Caco-2 (cell line): ENCODE measurements around the gene DCAF11. TPM values are rescaled to one million over a fixed set of nuclear protein-coding genes. Genes with fewer than 3 reads are reported as not detected.
A peak's percentile ranks its signal among the peaks of the same experiment; 100 is the strongest.

Experiments
- BruUV-seq: library from RNA; stranded (reverse); fragments of 400-500 nt; replicated peaks from 2 replicates; lab custom pipeline; 2021; lab: Mats Ljungman, UMichigan
- CTCF ChIA-PET: fragments of 300-600 bp; sonication (Branson Sonifier 250); formaldehyde crosslinking; loops from one replicate; lab custom pipeline; 2022; ENCODE audit warnings: antibody characterized with exemption; lab: Charles Lee
- POLR2A ChIA-PET: fragments of 300-600 bp; sonication (Branson Sonifier 250); formaldehyde crosslinking; loops from one replicate; lab custom pipeline; 2022; ENCODE audit warnings: antibody characterized with exemption; lab: Charles Lee
- DNase-seq, 2 experiments: peaks; one replicate each; pipeline versions ENCODE4 v3.0.0 to v3.0.0-alpha.2; 2020 to 2022
- H3K27me3 ChIP-seq: replicated peaks from 2 replicates; pipeline ENCODE4 v1.6.0; 2011; ENCODE audit warnings: low read length; ENCODE audit not compliant: control insufficient read depth, insufficient read depth
- H3K36me3 ChIP-seq: 2 replicates; pipeline ENCODE4 v1.5.1; 2011; ENCODE audit warnings: low read length; ENCODE audit not compliant: control insufficient read depth, insufficient read depth
- H3K4me1 ChIP-seq: fragments of 250-450 bp; sonication (Bioruptor Pico); 2 replicates; pipeline ENCODE4 v1.5.1; 2020; ENCODE audit warnings: mild to moderate bottlenecking
- H3K4me3 ChIP-seq: 2 replicates; pipeline ENCODE4 v1.5.1; 2011; ENCODE audit warnings: low read depth, mild to moderate bottlenecking, control low read depth, low read length
- H3K9me3 ChIP-seq: fragments of 250-450 bp; sonication (Bioruptor Pico); 2 replicates; pipeline ENCODE4 v1.5.1; 2020; ENCODE audit warnings: mild to moderate bottlenecking, moderate library complexity
- H3K27ac Mint-ChIP-seq: one replicate; pipeline ENCODE4 v1.8.0; 2022; ENCODE audit warnings: mixed read lengths; ENCODE audit not compliant: unreplicated experiment
- H3K27me3 Mint-ChIP-seq: one replicate; pipeline ENCODE4 v1.8.0; 2022; ENCODE audit warnings: mixed read lengths; ENCODE audit not compliant: insufficient read depth, unreplicated experiment
- H3K36me3 Mint-ChIP-seq: one replicate; pipeline ENCODE4 v1.8.0; 2022; ENCODE audit warnings: mild to moderate bottlenecking, mixed read lengths; ENCODE audit not compliant: insufficient read depth, unreplicated experiment
- H3K4me1 Mint-ChIP-seq: one replicate; pipeline ENCODE4 v1.8.0; 2022; ENCODE audit warnings: low read depth, mixed read lengths; ENCODE audit not compliant: unreplicated experiment
- H3K4me3 Mint-ChIP-seq: one replicate; pipeline ENCODE4 v1.8.0; 2022; ENCODE audit warnings: mild to moderate bottlenecking, moderate library complexity, mixed read lengths; ENCODE audit not compliant: unreplicated experiment
- H3K9me3 Mint-ChIP-seq: one replicate; pipeline ENCODE4 v1.8.0; 2022; ENCODE audit warnings: mixed read lengths; ENCODE audit not compliant: unreplicated experiment
- intact Hi-C: fragments of 100-400 bp; cut with micrococcal nuclease; formaldehyde crosslinking; loops from one replicate; pipeline ENCODE4 v1.10.0; 2022; ENCODE audit not compliant: unreplicated experiment
- total RNA-seq: library from RNA; stranded (reverse); gene quantifications from 2 replicates; pipeline ENCODE4 v1.2.3, GENCODE V29; 2022
- TF ChIP-seq, protein P1 (sequence below), 2 experiments: fragments of 200-600 bp in 1 of 2; IDR thresholded peaks; 1 replicate in 1 of 2; 2 replicates in 1 of 2; pipeline versions ENCODE4 v1.5.1 to v1.8.0; 2011 to 2022; ENCODE audit warnings: antibody characterized with exemption in 1 of 2, control low read depth in 1 of 2, inconsistent platforms in 1 of 2, low read depth in 1 of 2, low read length in 1 of 2, mild to moderate bottlenecking in 1 of 2, moderate library complexity in 1 of 2; ENCODE audit not compliant: insufficient read depth in 1 of 2, severe bottlenecking in 1 of 2, unreplicated experiment in 1 of 2

Gene DCAF11
- total RNA-seq, 1 experiment from 2014 or later = 65.9 TPM

GRCh38 chr14:24078146-24078545 is 36.4 kb upstream of the DCAF11 start:
- H3K4me1 ChIP-seq = peaks cover 14% of the 10 kb centered on the region
- ChIA-PET POLR2A (no interaction called here), CTCF (no interaction called here)
- H3K27me3 ChIP-seq = no peaks in the 10 kb centered on the region; the same call in 1 of the 2 replicates
- BruUV-seq = no TSS peak
- no peaks in the 10 kb centered on the region for H3K36me3 ChIP-seq
- Mint-ChIP-seq H3K4me1 (peaks cover 16% of the 10 kb centered on the region), H3K9me3 (no peaks in the 10 kb centered on the region), H3K4me3 (no peak overlapping the region), H3K27me3 (no peaks in the 10 kb centered on the region), H3K36me3 (peaks cover 10% of the 10 kb centered on the region), H3K27ac (no peak overlapping the region)
- no peaks in the 10 kb centered on the region for H3K9me3 ChIP-seq
- no peak overlapping the region for H3K4me3 ChIP-seq
- intact Hi-C loops = no loop called here
- TF ChIP-seq, protein P1, sequence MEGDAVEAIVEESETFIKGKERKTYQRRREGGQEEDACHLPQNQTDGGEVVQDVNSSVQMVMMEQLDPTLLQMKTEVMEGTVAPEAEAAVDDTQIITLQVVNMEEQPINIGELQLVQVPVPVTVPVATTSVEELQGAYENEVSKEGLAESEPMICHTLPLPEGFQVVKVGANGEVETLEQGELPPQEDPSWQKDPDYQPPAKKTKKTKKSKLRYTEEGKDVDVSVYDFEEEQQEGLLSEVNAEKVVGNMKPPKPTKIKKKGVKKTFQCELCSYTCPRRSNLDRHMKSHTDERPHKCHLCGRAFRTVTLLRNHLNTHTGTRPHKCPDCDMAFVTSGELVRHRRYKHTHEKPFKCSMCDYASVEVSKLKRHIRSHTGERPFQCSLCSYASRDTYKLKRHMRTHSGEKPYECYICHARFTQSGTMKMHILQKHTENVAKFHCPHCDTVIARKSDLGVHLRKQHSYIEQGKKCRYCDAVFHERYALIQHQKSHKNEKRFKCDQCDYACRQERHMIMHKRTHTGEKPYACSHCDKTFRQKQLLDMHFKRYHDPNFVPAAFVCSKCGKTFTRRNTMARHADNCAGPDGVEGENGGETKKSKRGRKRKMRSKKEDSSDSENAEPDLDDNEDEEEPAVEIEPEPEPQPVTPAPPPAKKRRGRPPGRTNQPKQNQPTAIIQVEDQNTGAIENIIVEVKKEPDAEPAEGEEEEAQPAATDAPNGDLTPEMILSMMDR (IDR thresholded peaks at IDR 0.05; ENCODE audit: insufficient read depth in 1 of 2, low read depth in 1 of 2, low read length in 1 of 2, severe bottlenecking in 1 of 2, unreplicated experiment in 1 of 2) = no peak
- DNase-seq = no peak

DNA sequence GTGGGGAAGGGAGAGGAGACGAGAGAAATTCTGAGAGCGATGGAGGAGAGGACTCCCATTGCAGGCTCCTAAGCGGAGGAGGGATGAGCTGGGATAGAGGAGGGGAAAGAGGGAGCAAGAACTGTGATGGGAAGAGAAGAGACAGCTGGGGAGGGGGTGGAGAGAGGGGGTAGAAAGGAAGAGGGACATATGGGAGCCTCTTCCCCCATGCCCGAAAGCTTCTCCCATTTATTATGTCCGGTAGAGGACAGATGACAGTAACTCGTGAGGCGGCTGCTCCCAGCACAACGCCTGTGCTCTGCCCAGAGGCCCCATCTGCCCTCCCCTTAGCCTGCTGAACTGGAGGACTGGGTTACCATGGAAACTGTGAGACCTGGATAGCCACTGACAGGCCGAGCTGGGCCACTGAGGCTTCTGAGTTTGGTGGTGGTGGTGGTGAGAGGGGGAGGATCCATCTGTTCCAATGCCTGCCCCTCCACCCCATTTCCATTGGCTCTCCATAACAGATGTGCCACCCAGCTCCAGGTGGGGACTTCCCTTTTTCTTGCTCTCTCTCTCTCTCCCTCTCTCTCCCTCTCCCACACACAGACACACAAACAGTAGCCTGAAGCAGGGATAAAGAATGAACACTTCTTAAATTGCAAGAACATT is 35.0 kb upstream of the DCAF11 start:
- Mint-ChIP-seq H3K9me3 (no peaks in the 10 kb centered on the region), H3K4me3 (no peak overlapping the region), H3K4me1 (peaks cover 15% of the 10 kb centered on the region), H3K27me3 (no peaks in the 10 kb centered on the region), H3K36me3 (peaks cover 10% of the 10 kb centered on the region), H3K27ac (no peak overlapping the region)
- Histone ChIP-seq H3K36me3 (no peaks in the 10 kb centered on the region), H3K4me1 (peaks cover 14% of the 10 kb centered on the region), H3K9me3 (no peaks in the 10 kb centered on the region), H3K4me3 (no peak overlapping the region), H3K27me3 (no peaks in the 10 kb centered on the region; the same call in 1 of the 2 replicates)
- CTCF ChIA-PET = interaction anchor here (0.7 kb wide), 1 partner anchor 9 kb away, joined by 4 read pairs; no protein-coding TSS in a partner anchor
- POLR2A ChIA-PET = interaction anchor here (4.4 kb wide), 1 partner anchor 14 kb away, joined by 27 read pairs; the partner anchor contains the start of gene PCK2
- BruUV-seq = no TSS peak
- intact Hi-C loops = no loop called here
- TF ChIP-seq, protein P1 (IDR thresholded peaks at IDR 0.05; ENCODE audit: insufficient read depth in 1 of 2, low read depth in 1 of 2, low read length in 1 of 2, severe bottlenecking in 1 of 2, unreplicated experiment in 1 of 2) = no peak
- no peak for DNase-seq

DNA sequence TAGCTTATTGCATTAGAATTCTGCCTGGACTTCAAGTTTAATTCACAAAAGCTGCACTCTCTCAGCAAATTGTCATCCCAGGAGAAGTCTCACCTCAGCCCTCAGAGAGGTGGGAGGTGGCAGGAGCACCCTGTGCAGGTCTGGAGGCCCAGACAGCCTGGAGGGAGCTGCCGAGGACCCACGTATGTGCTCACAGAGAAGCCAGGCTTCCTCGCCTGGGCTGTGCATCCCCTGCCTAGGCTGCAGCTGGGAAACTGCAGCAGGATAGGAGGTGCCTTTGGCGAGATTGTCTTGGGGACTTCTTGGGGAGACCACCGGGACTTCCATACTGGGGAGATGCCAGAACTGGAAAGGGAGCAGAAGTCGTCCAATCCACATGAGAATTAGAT is 34.4 kb upstream of the DCAF11 start:
- CTCF ChIA-PET = interaction anchor here (0.9 to 2.6 kb wide), 6 partner anchors 10 to 28 kb away, joined by 3 to 15 read pairs (median 8); partner anchors contain the start of gene PCK2
- intact Hi-C loops = no loop called here
- TF ChIP-seq, protein P1 (IDR thresholded peaks at IDR 0.05; ENCODE audit: insufficient read depth in 1 of 2, low read depth in 1 of 2, low read length in 1 of 2, severe bottlenecking in 1 of 2, unreplicated experiment in 1 of 2) = no peak
- Mint-ChIP-seq H3K9me3 (no peaks in the 10 kb centered on the region), H3K36me3 (peaks cover 10% of the 10 kb centered on the region), H3K27me3 (no peaks in the 10 kb centered on the region), H3K4me3 (peak overlapping the region; percentile 78), H3K27ac (no peak overlapping the region), H3K4me1 (peaks cover 10% of the 10 kb centered on the region)
- H3K4me1 ChIP-seq = peaks cover 14% of the 10 kb centered on the region
- H3K27me3 ChIP-seq = no peaks in the 10 kb centered on the region; the same call in 1 of the 2 replicates
- POLR2A ChIA-PET = interaction anchor here (4.4 kb wide), 1 partner anchor 14 kb away, joined by 27 read pairs; the partner anchor contains the start of gene PCK2
- H3K9me3 ChIP-seq = no peaks in the 10 kb centered on the region
- no peak for DNase-seq
- no TSS peak for BruUV-seq
- H3K36me3 ChIP-seq = no peaks in the 10 kb centered on the region
- H3K4me3 ChIP-seq = no peak overlapping the region
